CD4-positive, alpha-beta T cell (primary cell): ENCODE measurements around the gene KRT1. TPM values are rescaled to one million over a fixed set of nuclear protein-coding genes. Genes with fewer than 3 reads are reported as not detected.

ENCODE experiments used
- ATAC-seq: fragments of 200-7000 bp; cut with Tn5 transposase; one replicate; pipeline ENCODE4 v1.10.0; 2022; ENCODE audit warnings: mild to moderate bottlenecking; ENCODE audit not compliant: poor library complexity
- CTCF ChIA-PET: fragments of 350-600 bp; sonication (Branson Sonifier 250); formaldehyde crosslinking; loops from one replicate; lab custom pipeline; 2021; ENCODE audit warnings: antibody characterized with exemption, inconsistent platforms; lab: Charles Lee
- POLR2A ChIA-PET: fragments of 350-600 bp; sonication (Branson Sonifier 250); formaldehyde crosslinking; loops from one replicate; lab custom pipeline; 2021; ENCODE audit warnings: antibody characterized with exemption, inconsistent platforms; lab: Charles Lee
- DNase-seq, 14 experiments: peaks; one replicate each; pipeline ENCODE4 v3.0.0-alpha.2; 2013 to 2020; ENCODE audit warnings: mixed read lengths in 2 of 14
- H3K27ac ChIP-seq, 2 donors: one replicate each; pipeline versions ENCODE4 v1.5.1 to v1.7.0; 2013; ENCODE audit warnings: low read length in 2 of 2, low read depth in 1 of 2, mild to moderate bottlenecking in 1 of 2
- H3K27me3 ChIP-seq, 2 experiments: 1 replicate in 1 of 2; 2 replicates in 1 of 2; pipeline versions ENCODE4 v1.6.1 to v1.7.0; 2013; ENCODE audit warnings: low read length in 2 of 2, control low read depth in 1 of 2, mild to moderate bottlenecking in 1 of 2, moderate library complexity in 1 of 2; ENCODE audit not compliant: insufficient read depth in 2 of 2, control insufficient read depth in 1 of 2
- H3K36me3 ChIP-seq: one replicate; pipeline ENCODE4 v1.6.1; 2013; ENCODE audit warnings: low read length, control low read depth; ENCODE audit not compliant: insufficient read depth
- H3K4me1 ChIP-seq: one replicate; pipeline ENCODE4 v1.6.1; 2013; ENCODE audit warnings: low read length, control low read depth; ENCODE audit not compliant: insufficient read depth
- H3K4me3 ChIP-seq: one replicate; pipeline ENCODE4 v1.5.1; 2013; ENCODE audit warnings: mild to moderate bottlenecking, low read length, moderate library complexity
- H3K9me3 ChIP-seq, 2 experiments: 1 replicate in 1 of 2; 2 replicates in 1 of 2; pipeline versions ENCODE4 v1.6.1 to v1.7.0; 2013; ENCODE audit warnings: low read length in 2 of 2, mild to moderate bottlenecking in 2 of 2, control low read depth in 1 of 2, moderate library complexity in 1 of 2; ENCODE audit not compliant: control insufficient read depth in 1 of 2, insufficient read depth in 1 of 2
- H3K27ac Mint-ChIP-seq: one replicate; pipeline ENCODE4 v1.8.0; 2020; ENCODE audit warnings: mixed read lengths
- H3K27me3 Mint-ChIP-seq: one replicate; pipeline ENCODE4 v1.8.0; 2021; ENCODE audit warnings: mixed read lengths
- H3K36me3 Mint-ChIP-seq: one replicate; pipeline ENCODE4 v1.8.0; 2021; ENCODE audit warnings: low read depth, mixed read lengths
- H3K4me1 Mint-ChIP-seq: one replicate; pipeline ENCODE4 v1.8.0; 2021; ENCODE audit warnings: low read depth, mixed read lengths
- H3K4me3 Mint-ChIP-seq: one replicate; pipeline ENCODE4 v1.8.0; 2020; ENCODE audit warnings: mild to moderate bottlenecking, mixed read lengths
- H3K9me3 Mint-ChIP-seq: one replicate; pipeline ENCODE4 v1.8.0; 2020; ENCODE audit warnings: mixed read lengths
- intact Hi-C, 2 experiments: fragments of 100-400 bp; cut with DNase I in 1 of 2; cut with micrococcal nuclease in 1 of 2; formaldehyde crosslinking; loops; one replicate each; pipeline versions ENCODE4 v1.15.1 to v1.9.0; 2023 to 2025; cut with DNase I, micrococcal nuclease
- total RNA-seq, 174 experiments: library from RNA in 2 of 174; stranded (reverse) in 2 of 174; gene quantifications; one replicate each; pipeline ENCODE4 v1.2.3 and lab custom pipeline; 2021 to 2026
- TF ChIP-seq, protein P1 (sequence below): fragments of 200-600 bp; IDR thresholded peaks from one replicate; pipeline ENCODE4 v1.8.0; 2022; ENCODE audit warnings: antibody characterized with exemption, mild to moderate bottlenecking

KRT1 gene
- total RNA-seq, 2 experiments from 2014 or later = 3.9 to 4.0 TPM

DNA sequence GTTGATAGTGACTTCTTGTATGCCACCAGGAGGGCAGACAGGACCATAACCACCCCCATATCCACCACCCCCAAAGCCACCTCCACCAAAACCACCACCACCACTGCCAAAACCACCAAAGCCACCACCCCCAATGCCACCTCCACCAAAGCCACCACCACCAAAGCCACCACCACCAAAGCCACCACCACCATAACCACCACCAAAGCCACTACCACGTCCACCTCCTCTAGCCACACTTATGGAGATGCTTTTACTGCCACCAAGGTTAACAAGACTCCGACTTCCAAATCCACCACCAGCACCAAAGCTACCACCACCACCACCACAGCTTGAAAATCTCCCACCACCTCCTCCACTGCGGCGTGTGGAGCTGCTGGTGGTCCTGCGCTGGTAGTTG lies 332 bp downstream of the KRT1 start:
- no peak for DNase-seq
- H3K36me3 Mint-ChIP-seq = no peaks in the 10 kb centered on the region
- Histone ChIP-seq H3K9me3 (no peaks in the 10 kb centered on the region), H3K4me3 (no peak overlapping the region), H3K36me3 (no peaks in the 10 kb centered on the region), H3K27ac (no peak overlapping the region), H3K4me1 (peaks cover 24% of the 10 kb centered on the region), H3K27me3 (no peaks in the 10 kb centered on the region)
- no peak overlapping the region for H3K4me3 Mint-ChIP-seq
- intact Hi-C loops = loop anchor here in 1 of 2 experiments (2.0 to 10.0 kb wide), 2 partner anchors 35 to 195 kb away; no protein-coding TSS in a partner anchor
- peak overlapping the region; percentile 86 for H3K27ac Mint-ChIP-seq
- no peaks in the 10 kb centered on the region for H3K27me3 Mint-ChIP-seq
- no peaks in the 10 kb centered on the region for H3K9me3 Mint-ChIP-seq
- CTCF ChIA-PET = no interaction called here
- ATAC-seq = no peak
- POLR2A ChIA-PET = interaction anchor here (0.6 to 1.5 kb wide), 2 partner anchors 28 to 35 kb away, joined by 3 to 4 read pairs; no protein-coding TSS in a partner anchor
- H3K4me1 Mint-ChIP-seq = peaks cover 67% of the 10 kb centered on the region
- TF ChIP-seq, protein P1, sequence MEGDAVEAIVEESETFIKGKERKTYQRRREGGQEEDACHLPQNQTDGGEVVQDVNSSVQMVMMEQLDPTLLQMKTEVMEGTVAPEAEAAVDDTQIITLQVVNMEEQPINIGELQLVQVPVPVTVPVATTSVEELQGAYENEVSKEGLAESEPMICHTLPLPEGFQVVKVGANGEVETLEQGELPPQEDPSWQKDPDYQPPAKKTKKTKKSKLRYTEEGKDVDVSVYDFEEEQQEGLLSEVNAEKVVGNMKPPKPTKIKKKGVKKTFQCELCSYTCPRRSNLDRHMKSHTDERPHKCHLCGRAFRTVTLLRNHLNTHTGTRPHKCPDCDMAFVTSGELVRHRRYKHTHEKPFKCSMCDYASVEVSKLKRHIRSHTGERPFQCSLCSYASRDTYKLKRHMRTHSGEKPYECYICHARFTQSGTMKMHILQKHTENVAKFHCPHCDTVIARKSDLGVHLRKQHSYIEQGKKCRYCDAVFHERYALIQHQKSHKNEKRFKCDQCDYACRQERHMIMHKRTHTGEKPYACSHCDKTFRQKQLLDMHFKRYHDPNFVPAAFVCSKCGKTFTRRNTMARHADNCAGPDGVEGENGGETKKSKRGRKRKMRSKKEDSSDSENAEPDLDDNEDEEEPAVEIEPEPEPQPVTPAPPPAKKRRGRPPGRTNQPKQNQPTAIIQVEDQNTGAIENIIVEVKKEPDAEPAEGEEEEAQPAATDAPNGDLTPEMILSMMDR = no peak

GRCh38 chr12:52677671-52678070 lies 2.5 kb downstream of the KRT1 start:
- H3K4me3 ChIP-seq = no peak overlapping the region
- intact Hi-C loops = no loop called here
- peak overlapping the region; percentile 10 for H3K27ac Mint-ChIP-seq
- peaks cover 60% of the 10 kb centered on the region for H3K4me1 Mint-ChIP-seq
- POLR2A ChIA-PET = no interaction called here
- DNase-seq (no peak), ATAC-seq (no peak)
- TF ChIP-seq, protein P1 = no peak
- H3K36me3 ChIP-seq = no peaks in the 10 kb centered on the region
- H3K9me3 Mint-ChIP-seq = no peaks in the 10 kb centered on the region
- H3K4me1 ChIP-seq = peaks cover 24% of the 10 kb centered on the region
- H3K4me3 Mint-ChIP-seq = no peak overlapping the region
- no peaks in the 10 kb centered on the region for H3K27me3 ChIP-seq
- CTCF ChIA-PET = no interaction called here
- no peaks in the 10 kb centered on the region for H3K27me3 Mint-ChIP-seq
- H3K36me3 Mint-ChIP-seq = no peaks in the 10 kb centered on the region
- no peak overlapping the region for H3K27ac ChIP-seq
- H3K9me3 ChIP-seq = no peaks in the 10 kb centered on the region

GRCh38 chr12:52677126-52677525 lies 3.1 kb downstream of the KRT1 start:
- H3K9me3 Mint-ChIP-seq = no peaks in the 10 kb centered on the region
- no peaks in the 10 kb centered on the region for H3K36me3 Mint-ChIP-seq
- peak overlapping the region; percentile 10 for H3K27ac Mint-ChIP-seq
- H3K4me1 Mint-ChIP-seq = peaks cover 54% of the 10 kb centered on the region
- H3K4me3 Mint-ChIP-seq = no peak overlapping the region
- intact Hi-C loops = no loop called here
- ChIA-PET CTCF (no interaction called here), POLR2A (no interaction called here)
- no peaks in the 10 kb centered on the region for H3K27me3 Mint-ChIP-seq
- DNase-seq (no peak), ATAC-seq (no peak)
- Histone ChIP-seq H3K27ac (no peak overlapping the region), H3K9me3 (no peaks in the 10 kb centered on the region), H3K4me1 (peaks cover 22% of the 10 kb centered on the region), H3K27me3 (no peaks in the 10 kb centered on the region), H3K4me3 (no peak overlapping the region), H3K36me3 (no peaks in the 10 kb centered on the region)
- TF ChIP-seq, protein P1 = no peak
